H9 (cell line): ENCODE measurements around the gene HLA-DOA. TPM values are rescaled to one million over a fixed set of nuclear protein-coding genes. Genes with fewer than 3 reads are reported as not detected.
A peak's percentile ranks its signal among the peaks of the same experiment; 100 is the strongest.

ENCODE experiments used
- DNase-seq: peaks from one replicate; pipeline ENCODE4 v3.0.0-alpha.2; 2017
- H2AFZ ChIP-seq: one replicate; pipeline ENCODE4 v1.6.1; 2013; ENCODE audit warnings: mild to moderate bottlenecking, low read length, control low read depth, moderate library complexity
- H2AK5ac ChIP-seq: 2 replicates; pipeline ENCODE4 v1.6.1; 2013; ENCODE audit warnings: low read length, control low read depth, mixed read lengths; ENCODE audit not compliant: insufficient read length
- H2BK120ac ChIP-seq: one replicate; pipeline ENCODE4 v1.6.1; 2013; ENCODE audit warnings: low read depth, mild to moderate bottlenecking, low read length, control low read depth, inconsistent platforms; ENCODE audit not compliant: poor library complexity, severe bottlenecking
- H2BK12ac ChIP-seq: 2 replicates; pipeline ENCODE4 v1.6.1; 2013; ENCODE audit warnings: low read length, control low read depth, mixed read lengths, low read depth; ENCODE audit not compliant: insufficient read length
- H2BK15ac ChIP-seq: 2 replicates; pipeline ENCODE4 v1.6.1; 2013; ENCODE audit warnings: low read depth, low read length, control low read depth
- H2BK20ac ChIP-seq: one replicate; pipeline ENCODE4 v1.6.1; 2013; ENCODE audit warnings: low read depth, mild to moderate bottlenecking, low read length, control low read depth, inconsistent platforms; ENCODE audit not compliant: poor library complexity, severe bottlenecking
- H2BK5ac ChIP-seq: 2 replicates; pipeline ENCODE4 v1.6.1; 2013; ENCODE audit warnings: low read length, control low read depth, mixed read lengths; ENCODE audit not compliant: insufficient read length
- H3K14ac ChIP-seq: 2 replicates; pipeline ENCODE4 v1.6.1; 2013; ENCODE audit warnings: low read length, control low read depth; ENCODE audit not compliant: insufficient read depth
- H3K18ac ChIP-seq: 2 replicates; pipeline ENCODE4 v1.6.1; 2013; ENCODE audit warnings: low read depth, mild to moderate bottlenecking, mixed read lengths, low read length, control low read depth; ENCODE audit not compliant: insufficient read length
- H3K23ac ChIP-seq: 2 replicates; pipeline ENCODE4 v1.6.1; 2013; ENCODE audit warnings: low read length, control low read depth, mixed read lengths, low read depth; ENCODE audit not compliant: insufficient read length
- H3K23me2 ChIP-seq: 2 replicates; pipeline ENCODE4 v1.6.1; 2013; ENCODE audit warnings: low read depth, mild to moderate bottlenecking, mixed read lengths, low read length, control low read depth; ENCODE audit not compliant: insufficient read length, poor library complexity, severe bottlenecking
- H3K27ac ChIP-seq: 2 replicates; pipeline ENCODE4 v1.5.1; 2013; ENCODE audit warnings: low read length, control low read depth, mixed read lengths, low read depth; ENCODE audit not compliant: insufficient read length
- H3K27me3 ChIP-seq: 2 replicates; pipeline ENCODE4 v1.6.1; 2013; ENCODE audit warnings: low read length, control low read depth, inconsistent platforms; ENCODE audit not compliant: insufficient read depth
- H3K4ac ChIP-seq: 2 replicates; pipeline ENCODE4 v1.6.1; 2013; ENCODE audit warnings: low read depth, mild to moderate bottlenecking, control low read depth, inconsistent platforms, low read length, moderate library complexity
- H3K4me1 ChIP-seq: 2 replicates; pipeline ENCODE4 v1.6.1; 2013; ENCODE audit warnings: low read length, control low read depth, inconsistent platforms; ENCODE audit not compliant: insufficient read depth
- H3K4me2 ChIP-seq: 2 replicates; pipeline ENCODE4 v1.6.1; 2013; ENCODE audit warnings: low read length, control low read depth, mixed read lengths; ENCODE audit not compliant: insufficient read length, insufficient read depth
- H3K56ac ChIP-seq: 2 replicates; pipeline ENCODE4 v1.6.1; 2013; ENCODE audit warnings: low read depth, mild to moderate bottlenecking, mixed read lengths, low read length, control low read depth; ENCODE audit not compliant: insufficient read length
- H3K79me1 ChIP-seq: 2 replicates; pipeline ENCODE4 v1.6.1; 2013; ENCODE audit warnings: low read depth, mild to moderate bottlenecking, moderate library complexity, low read length, control low read depth, inconsistent platforms; ENCODE audit not compliant: insufficient read depth, poor library complexity, severe bottlenecking
- H3K79me2 ChIP-seq: 2 replicates; pipeline ENCODE4 v1.6.1; 2013; ENCODE audit warnings: low read length, control low read depth, inconsistent platforms; ENCODE audit not compliant: insufficient read depth
- H3K9ac ChIP-seq: 2 replicates; pipeline ENCODE4 v1.6.1; 2013; ENCODE audit warnings: low read length, control low read depth, mixed read lengths; ENCODE audit not compliant: insufficient read length; ENCODE audit errors: extremely low read depth
- H3K9me3 ChIP-seq: one replicate; pipeline ENCODE4 v1.6.1; 2013; ENCODE audit warnings: low read depth, low read length, inconsistent platforms; ENCODE audit not compliant: control insufficient read depth
- H3T11ph ChIP-seq: one replicate; pipeline ENCODE4 v1.6.1; 2013; ENCODE audit warnings: mild to moderate bottlenecking, low read length, control low read depth, inconsistent platforms
- H4K20me1 ChIP-seq: one replicate; pipeline ENCODE4 v1.6.1; 2013; ENCODE audit not compliant: control insufficient read depth, insufficient read length, insufficient read depth
- H4K5ac ChIP-seq: 2 replicates; pipeline ENCODE4 v1.6.1; 2013; ENCODE audit warnings: low read depth, mild to moderate bottlenecking, mixed read lengths, low read length, control low read depth; ENCODE audit not compliant: insufficient read length
- H4K8ac ChIP-seq: replicated peaks from 2 replicates; pipeline ENCODE4 v1.6.1; 2013; ENCODE audit warnings: low read length, control low read depth, mixed read lengths, low read depth; ENCODE audit not compliant: insufficient read length
- H4K91ac ChIP-seq: 2 replicates; pipeline ENCODE4 v1.6.1; 2013; ENCODE audit warnings: low read depth, mild to moderate bottlenecking, moderate library complexity, mixed read lengths, low read length, control low read depth; ENCODE audit not compliant: insufficient read length
- H3K27ac Mint-ChIP-seq, 3 experiments: 2 replicates in 2 of 3; 3 replicates in 1 of 3; pipeline ENCODE4 v1.8.0; 2020 to 2021; ENCODE audit warnings: mixed read lengths in 3 of 3, mild to moderate bottlenecking in 1 of 3, moderate library complexity in 1 of 3
- H3K27me3 Mint-ChIP-seq: 2 replicates; pipeline ENCODE4 v1.8.0; 2021; ENCODE audit warnings: low read depth, mild to moderate bottlenecking, moderate library complexity, mixed read lengths
- H3K36me3 Mint-ChIP-seq, 3 experiments: 2 replicates in 2 of 3; 3 replicates in 1 of 3; pipeline ENCODE4 v1.8.0; 2020 to 2021; ENCODE audit warnings: low read depth in 3 of 3, mixed read lengths in 3 of 3; ENCODE audit not compliant: insufficient read depth in 1 of 3
- H3K4me1 Mint-ChIP-seq, 2 experiments: 2 replicates each; pipeline ENCODE4 v1.8.0; 2020; ENCODE audit warnings: mixed read lengths in 2 of 2
- H3K4me3 Mint-ChIP-seq, 2 experiments: 2 replicates in 1 of 2; 3 replicates in 1 of 2; pipeline ENCODE4 v1.8.0; 2020 to 2021; ENCODE audit warnings: mild to moderate bottlenecking in 2 of 2, mixed read lengths in 2 of 2, moderate library complexity in 1 of 2
- H3K9me3 Mint-ChIP-seq, 2 experiments: 2 replicates in 1 of 2; 3 replicates in 1 of 2; pipeline ENCODE4 v1.8.0; 2020; ENCODE audit warnings: mild to moderate bottlenecking in 2 of 2, mixed read lengths in 2 of 2, moderate library complexity in 1 of 2
- CTCF ChIP-seq: fragments of 200-600 bp; sonication (generic); conservative IDR thresholded peaks from 3 replicates; pipeline ENCODE4 v1.8.0; 2021; ENCODE audit warnings: antibody characterized with exemption, mild to moderate bottlenecking
- WGBS: extraction: QIAGEN DNeasy Blood & Tissue Kit; methylation state at CpG from one replicate; pipeline ENCODE4 v1.1.7; 2013; ENCODE audit warnings: missing lambda C conversion rate, low lambda C conversion rate, mixed read lengths; ENCODE audit not compliant: insufficient read length; ENCODE audit errors: extremely low coverage; 5-methylcytosine and 5-hydroxymethylcytosine counted together
- total RNA-seq: library from RNA; stranded (reverse); gene quantifications from 2 replicates; pipeline ENCODE4 v1.2.1, GENCODE V29; 2021

HLA-DOA gene
- total RNA-seq, 1 experiment from 2014 or later: 15.6 TPM

GRCh38 chr6:32993363-32993973 is 15.9 kb downstream of the HLA-DOA start:
- H2BK15ac ChIP-seq: no peak overlapping the region
- H3K23me2 ChIP-seq: no peaks in the 10 kb centered on the region
- H4K8ac ChIP-seq: no peak overlapping the region
- no peak overlapping the region for H2BK5ac ChIP-seq
- no peaks in the 10 kb centered on the region for H3K79me1 ChIP-seq
- no peaks in the 10 kb centered on the region for H3K79me2 ChIP-seq
- Mint-ChIP-seq H3K36me3 (no peaks in the 10 kb centered on the region), H3K9me3 (no peaks in the 10 kb centered on the region; a peak in 2 of 5 replicates), H3K4me3 (no peak overlapping the region), H3K4me1 (peaks cover 0 to 1% of the 10 kb centered on the region in 2 experiments; a peak in 2 of 4 replicates), H3K27ac (peak overlapping the region in 1 of 3 experiments; percentile 36; a peak in 1 of 7 replicates), H3K27me3 (peaks cover 15% of the 10 kb centered on the region)
- TF ChIP-seq CTCF: no peak
- no peak overlapping the region for H3K9ac ChIP-seq
- H3K27me3 ChIP-seq: no peaks in the 10 kb centered on the region
- DNase-seq: no peak
- H4K20me1 ChIP-seq: no peaks in the 10 kb centered on the region
- H3K18ac ChIP-seq: no peak overlapping the region
- H3K4me1 ChIP-seq: no peaks in the 10 kb centered on the region
- H4K91ac ChIP-seq: no peak overlapping the region
- H2BK12ac ChIP-seq: no peak overlapping the region
- no peak overlapping the region for H3K23ac ChIP-seq
- no peak overlapping the region for H3T11ph ChIP-seq
- no peak overlapping the region for H2BK120ac ChIP-seq
- no peak overlapping the region for H3K56ac ChIP-seq
- no peak overlapping the region for H2BK20ac ChIP-seq
- no peak overlapping the region for H4K5ac ChIP-seq
- WGBS: no CpG with 5 or more reads among the region's 9 CpGs
- H3K27ac ChIP-seq: no peak overlapping the region
- no peak overlapping the region for H3K4me2 ChIP-seq
- no peaks in the 10 kb centered on the region for H3K9me3 ChIP-seq
- no peak overlapping the region for H2AK5ac ChIP-seq
- no peak overlapping the region for H3K4ac ChIP-seq
- H3K14ac ChIP-seq: no peak overlapping the region
- no peak overlapping the region for H2AFZ ChIP-seq
